Testis (tissue), 2 donors: Measurements from ENCODE around the gene CORO1A.

Experiments
- CTCF ChIP-seq, 3 experiments: fragments of 450-650 bp in 2 of 3; fragments of 200-600 bp in 1 of 3; sonication (generic) in 1 of 3; IDR thresholded peaks; one replicate each; pipeline ENCODE4 v1.5.1; 2016 to 2019; ENCODE audit warnings: antibody characterized with exemption in 3 of 3, mild to moderate bottlenecking in 2 of 3, moderate library complexity in 1 of 3
- POLR2A ChIP-seq: fragments of 450-650 bp; IDR thresholded peaks from one replicate; pipeline ENCODE4 v1.6.1; 2017; ENCODE audit warnings: antibody characterized with exemption, mild to moderate bottlenecking, moderate library complexity

GRCh38 chr16:30184096-30184890 lies 891 bp downstream of the CORO1A start:
- TF ChIP-seq CTCF (IDR thresholded peaks at IDR 0.05) (no peak), POLR2A (no peak)
